PC-3 (cell line): ENCODE data around the gene CD177. TPM values are rescaled to one million over a fixed set of nuclear protein-coding genes. Genes with fewer than 3 reads are reported as not detected.
"Not testable (repeated sequence)": the region's sequence is repeated elsewhere in the genome, so short reads cannot be mapped to it uniquely, and the experiment has no call there.

ENCODE experiments used
- ATAC-seq: fragments of 200-7000 bp; cut with Tn5 transposase; 2 replicates; pipeline ENCODE4 v1.9.1; 2020; ENCODE audit warnings: mild to moderate bottlenecking, moderate library complexity
- BruUV-seq: library from RNA; stranded (reverse); fragments of 400-500 nt; replicated peaks from 2 replicates; lab custom pipeline; 2021; lab: Mats Ljungman, UMichigan
- CTCF ChIA-PET: fragments of 300-600 bp; sonication (Branson Sonifier 250); formaldehyde crosslinking; loops from one replicate; lab custom pipeline; 2022; ENCODE audit warnings: antibody characterized with exemption; lab: Charles Lee
- POLR2A ChIA-PET: fragments of 300-600 bp; sonication (Branson Sonifier 250); formaldehyde crosslinking; loops from one replicate; lab custom pipeline; 2022; ENCODE audit warnings: antibody characterized with exemption; ENCODE audit not compliant: unreplicated experiment; lab: Charles Lee
- DNase-seq: peaks from one replicate; pipeline ENCODE4 v3.0.0-alpha.2; 2015
- H2AFZ ChIP-seq: fragments of 300-600 bp; sonication (generic); 2 replicates; pipeline ENCODE4 v1.6.0; 2016; ENCODE audit warnings: antibody characterized with exemption, low read length
- H3F3A ChIP-seq: fragments of 300-600 bp; sonication (generic); one replicate; pipeline ENCODE4 v1.6.0; 2017; ENCODE audit warnings: antibody characterized with exemption, low read length, control low read depth, mild to moderate bottlenecking; ENCODE audit not compliant: unreplicated experiment
- H3K27ac ChIP-seq: fragments of 300-600 bp; sonication (generic); 2 replicates; pipeline ENCODE4 v1.5.1; 2016; ENCODE audit warnings: mild to moderate bottlenecking, low read length
- H3K27me3 ChIP-seq: fragments of 300-600 bp; sonication (generic); 2 replicates; pipeline ENCODE4 v1.6.1; 2016; ENCODE audit warnings: low read length, mixed read lengths
- H3K36me3 ChIP-seq: fragments of 300-600 bp; sonication (generic); 2 replicates; pipeline ENCODE4 v1.6.1; 2016; ENCODE audit warnings: low read depth, mixed run types, low read length, mixed read lengths
- H3K4me1 ChIP-seq: fragments of 300-600 bp; sonication (generic); 2 replicates; pipeline ENCODE4 v1.5.1; 2016; ENCODE audit warnings: low read length; ENCODE audit not compliant: insufficient read depth
- H3K4me2 ChIP-seq: fragments of 300-600 bp; sonication (generic); 2 replicates; pipeline ENCODE4 v1.6.0; 2016; ENCODE audit warnings: low read length
- H3K4me3 ChIP-seq: fragments of 300-600 bp; sonication (generic); 2 replicates; pipeline ENCODE4 v1.5.1; 2016; ENCODE audit warnings: mild to moderate bottlenecking, low read length, mixed read lengths
- H3K79me2 ChIP-seq: fragments of 300-600 bp; sonication (generic); 2 replicates; pipeline ENCODE4 v1.6.1; 2017; ENCODE audit warnings: low read length, mixed read lengths
- H3K9ac ChIP-seq: fragments of 300-600 bp; sonication (generic); 2 replicates; pipeline ENCODE4 v1.6.0; 2016; ENCODE audit warnings: mild to moderate bottlenecking, low read length
- H3K9me2 ChIP-seq: fragments of 300-600 bp; sonication (generic); replicated peaks from 2 replicates; pipeline ENCODE4 v1.6.1; 2016; ENCODE audit warnings: mixed run types, low read length, mixed read lengths
- H3K9me3 ChIP-seq: fragments of 300-600 bp; sonication (generic); 2 replicates; pipeline ENCODE4 v1.6.1; 2016; ENCODE audit warnings: low read length, mixed read lengths
- H4K20me1 ChIP-seq: fragments of 300-600 bp; sonication (generic); 2 replicates; pipeline ENCODE4 v1.6.1; 2016; ENCODE audit warnings: low read length, mixed read lengths
- CTCF ChIP-seq: fragments of 300-600 bp; sonication (generic); conservative IDR thresholded peaks from 2 replicates; pipeline ENCODE4 v1.5.1; 2017; ENCODE audit warnings: antibody characterized with exemption, low read depth, mild to moderate bottlenecking, low read length
- EZH2 ChIP-seq: fragments of 300-600 bp; sonication (generic); IDR thresholded peaks from one replicate; pipeline ENCODE4 v1.6.1; 2017; ENCODE audit warnings: antibody characterized with exemption, mild to moderate bottlenecking, low read length; ENCODE audit not compliant: unreplicated experiment
- EZH2phosphoT487 ChIP-seq: fragments of 300-600 bp; sonication (generic); IDR thresholded peaks from 2 replicates; pipeline ENCODE4 v1.6.1; 2018; ENCODE audit warnings: mild to moderate bottlenecking, antibody characterized with exemption, low read length, borderline replicate concordance
- intact Hi-C: fragments of 100-400 bp; cut with micrococcal nuclease; formaldehyde crosslinking; loops from 2 replicates; pipeline ENCODE4 v1.9.0; 2023
- total RNA-seq: library from RNA; depleted of rRNA; stranded (reverse); fragments of >200 nt; gene quantifications from 2 replicates; pipeline ENCODE4 v1.2.3, GENCODE V29; 2014

The CD177 gene
- total RNA-seq, 1 experiment from 2014 or later, result 0.55 TPM

GRCh38 chr19:43332058-43332922 is 21.2 kb upstream of the CD177 start:
- no peaks in the 10 kb centered on the region for H3K9me2 ChIP-seq
- no peak for ATAC-seq
- ChIA-PET CTCF (no interaction called here), POLR2A (no interaction called here)
- H4K20me1 ChIP-seq, result no peaks in the 10 kb centered on the region
- intact Hi-C loops, result no loop called here
- H3K36me3 ChIP-seq, result no peaks in the 10 kb centered on the region
- no peak overlapping the region for H2AFZ ChIP-seq
- TF ChIP-seq CTCF, result no peak
- no peak for TF ChIP-seq EZH2phosphoT487
- H3K79me2 ChIP-seq, result no peaks in the 10 kb centered on the region
- no peak for DNase-seq
- no peak overlapping the region for H3K27ac ChIP-seq
- H3F3A ChIP-seq, result no peaks in the 10 kb centered on the region
- H3K4me3 ChIP-seq, result no peak overlapping the region
- no TSS peak for BruUV-seq
- no peak overlapping the region for H3K9ac ChIP-seq
- H3K4me2 ChIP-seq, result no peak overlapping the region
- H3K27me3 ChIP-seq, result no peaks in the 10 kb centered on the region
- H3K9me3 ChIP-seq, result no peaks in the 10 kb centered on the region
- no peaks in the 10 kb centered on the region for H3K4me1 ChIP-seq

- H3K4me1 ChIP-seq, H3K27ac ChIP-seq, H3K9me3 ChIP-seq, H3F3A ChIP-seq, H3K4me3 ChIP-seq, H3K9me2 ChIP-seq, DNase-seq, H3K79me2 ChIP-seq, H3K9ac ChIP-seq, H4K20me1 ChIP-seq, BruUV-seq, H3K4me2 ChIP-seq, H2AFZ ChIP-seq, CTCF ChIA-PET, POLR2A ChIA-PET, intact Hi-C loops, H3K27me3 ChIP-seq, ATAC-seq, H3K36me3 ChIP-seq: not testable (repeated sequence)
Measured at GRCh38 chr19:43336508-43336907, 17.0 kb upstream of the CD177 start.

- H2AFZ ChIP-seq, result no peak overlapping the region
- DNase-seq, result no peak
- ChIA-PET CTCF (no interaction called here), POLR2A (no interaction called here)
- H3K9me2 ChIP-seq, result no peaks in the 10 kb centered on the region
- no peak overlapping the region for H3K4me3 ChIP-seq
- no peaks in the 10 kb centered on the region for H4K20me1 ChIP-seq
- no peak overlapping the region for H3K27ac ChIP-seq
- intact Hi-C loops, result no loop called here
- no peak overlapping the region for H3K4me2 ChIP-seq
- no peaks in the 10 kb centered on the region for H3K79me2 ChIP-seq
- no peaks in the 10 kb centered on the region for H3K36me3 ChIP-seq
- H3K4me1 ChIP-seq, result peaks cover 13% of the 10 kb centered on the region; the same call in 1 of the 2 replicates
- no peaks in the 10 kb centered on the region for H3K27me3 ChIP-seq
- ATAC-seq, result no peak
- no peak overlapping the region for H3K9ac ChIP-seq
- H3F3A ChIP-seq, result no peaks in the 10 kb centered on the region
- no TSS peak for BruUV-seq
- no peak for TF ChIP-seq EZH2phosphoT487
- no peaks in the 10 kb centered on the region for H3K9me3 ChIP-seq
Measured at GRCh38 chr19:43337737-43338136, 15.7 kb upstream of the CD177 start.

- no TSS peak for BruUV-seq
- no peaks in the 10 kb centered on the region for H3K79me2 ChIP-seq
- no peaks in the 10 kb centered on the region for H3K9me3 ChIP-seq
- no peaks in the 10 kb centered on the region for H3F3A ChIP-seq
- H3K27ac ChIP-seq, result no peak overlapping the region
- no peak overlapping the region for H2AFZ ChIP-seq
- H4K20me1 ChIP-seq, result no peaks in the 10 kb centered on the region
- ATAC-seq (no peak), DNase-seq (no peak)
- intact Hi-C loops, result no loop called here
- no peaks in the 10 kb centered on the region for H3K36me3 ChIP-seq
- H3K4me3 ChIP-seq, result no peak overlapping the region
- no peak overlapping the region for H3K4me2 ChIP-seq
- ChIA-PET POLR2A (no interaction called here), CTCF (no interaction called here)
- H3K9ac ChIP-seq, result no peak overlapping the region
- H3K4me1 ChIP-seq, result peaks cover 13% of the 10 kb centered on the region; the same call in 1 of the 2 replicates
- no peak for TF ChIP-seq CTCF
- TF ChIP-seq EZH2phosphoT487, result no peak
- TF ChIP-seq EZH2, result no peak
- no peaks in the 10 kb centered on the region for H3K27me3 ChIP-seq
- no peaks in the 10 kb centered on the region for H3K9me2 ChIP-seq
Measured at GRCh38 chr19:43338530-43338929, 15.0 kb upstream of the CD177 start.
